ENCODE measurements around the gene CEP44.
"Not testable (repeated sequence)": the region's sequence is repeated elsewhere in the genome, so short reads cannot be mapped to it uniquely, and the experiment has no call there.

The CEP44 gene

GRCh38 chr4:174279433-174280155 is 4.1 kb upstream of the CEP44 start:
- DNase-seq = no peak

GRCh38 chr4:174281182-174281737 is 2.5 kb upstream of the CEP44 start:
- no peak for DNase-seq

- no peak for DNase-seq
Measured at GRCh38 chr4:174281901-174282300, 1.8 kb upstream of the CEP44 start.

DNA sequence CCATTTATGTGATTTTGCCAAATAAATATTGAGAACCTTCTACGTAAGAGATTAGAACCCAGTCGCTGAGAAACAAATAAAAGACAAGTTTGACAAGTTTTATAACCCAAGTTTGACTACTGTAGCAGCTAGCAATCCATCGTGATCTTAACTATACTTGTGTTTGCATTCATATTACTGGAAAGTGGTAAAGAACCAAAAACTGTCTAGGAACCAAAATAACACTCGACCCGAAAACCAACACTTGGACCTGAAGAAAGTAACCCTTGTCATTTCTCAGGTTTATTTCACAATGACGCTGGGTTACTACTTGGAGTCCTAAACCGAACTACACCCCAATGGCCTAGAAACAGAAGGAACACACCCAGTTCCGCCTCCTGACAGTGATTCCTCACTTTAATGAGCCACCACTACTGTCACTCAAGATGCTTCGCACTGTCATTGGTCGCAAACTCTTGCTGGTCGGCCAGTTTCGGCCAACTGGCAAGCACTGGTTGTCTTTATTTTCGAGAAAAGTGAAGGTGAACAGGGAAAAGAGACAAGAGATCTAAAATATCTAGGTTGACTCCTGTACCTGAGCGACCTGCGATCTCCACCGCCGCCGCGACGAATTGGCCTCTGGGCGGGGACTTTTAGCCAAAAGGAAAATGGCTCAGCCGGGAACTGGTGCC is 740 bp upstream of the CEP44 start:
- DNase-seq = peak; percentile 81

GRCh38 chr4:174284487-174284886 is 776 bp downstream of the CEP44 start:
- DNase-seq = no peak

DNA sequence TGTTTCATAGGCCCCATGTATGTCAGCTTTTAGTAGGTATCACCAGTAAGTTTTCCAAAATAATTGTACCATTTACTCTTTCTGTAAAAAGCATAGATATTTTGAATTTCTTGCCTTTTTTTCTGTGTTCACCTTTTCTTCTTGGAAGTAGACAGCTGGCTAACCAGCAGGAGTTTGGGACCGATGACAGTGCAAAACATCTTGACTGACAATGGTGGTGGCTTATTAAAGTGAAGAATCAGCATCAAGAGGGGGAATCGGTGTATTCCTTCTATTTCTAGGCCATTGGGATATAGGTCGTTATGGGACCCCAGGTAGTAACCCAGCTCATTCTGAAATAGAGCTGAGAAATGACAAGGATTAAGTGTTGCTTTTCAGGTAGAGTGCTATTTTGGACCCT is 3.2 kb downstream of the CEP44 start:
- DNase-seq = no peak

- no peak for DNase-seq
Measured at GRCh38 chr4:174292473-174292872, 8.8 kb downstream of the CEP44 start.

DNA sequence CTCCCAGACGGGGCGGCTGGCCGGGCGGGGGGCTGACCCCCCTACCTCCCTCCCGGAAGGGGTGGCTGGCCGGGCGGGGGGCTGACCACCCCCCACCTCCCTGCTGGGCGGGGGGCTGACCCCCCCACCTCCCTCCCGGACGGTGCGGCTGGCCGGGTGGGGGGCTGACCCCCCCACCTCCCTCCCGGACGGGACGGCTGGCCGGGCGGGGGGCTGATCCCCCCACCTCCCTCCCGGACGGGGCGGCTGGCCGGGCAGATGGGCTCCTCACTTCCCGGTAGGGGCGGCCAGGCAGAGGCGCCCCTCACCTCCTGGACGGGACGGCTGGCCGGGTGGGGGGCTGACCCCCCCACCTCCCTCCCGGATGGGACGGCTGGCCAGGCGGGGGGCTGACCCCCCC is 10.9 kb downstream of the CEP44 start:
- DNase-seq = not testable (repeated sequence)

DNA sequence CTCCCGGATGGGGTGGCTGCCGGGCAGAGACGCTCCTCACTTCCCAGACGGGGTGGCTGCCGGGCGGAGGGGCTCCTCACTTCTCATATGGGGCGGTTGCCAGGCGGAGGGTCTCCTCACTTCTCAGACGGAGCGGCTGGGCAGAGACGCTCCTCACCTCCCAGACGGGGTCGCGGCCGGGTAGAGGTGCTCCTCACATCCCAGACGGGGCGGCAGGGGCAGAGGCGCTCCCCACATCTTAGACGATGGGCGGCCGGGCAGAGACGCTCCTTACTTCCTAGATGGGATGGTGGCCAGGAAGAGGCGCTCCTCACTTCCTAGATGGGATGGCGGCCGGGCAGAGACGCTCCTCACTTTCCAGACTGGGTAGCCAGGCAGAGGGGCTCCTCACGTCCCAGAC is 11.4 kb downstream of the CEP44 start:
- not testable (repeated sequence) for DNase-seq

DNA sequence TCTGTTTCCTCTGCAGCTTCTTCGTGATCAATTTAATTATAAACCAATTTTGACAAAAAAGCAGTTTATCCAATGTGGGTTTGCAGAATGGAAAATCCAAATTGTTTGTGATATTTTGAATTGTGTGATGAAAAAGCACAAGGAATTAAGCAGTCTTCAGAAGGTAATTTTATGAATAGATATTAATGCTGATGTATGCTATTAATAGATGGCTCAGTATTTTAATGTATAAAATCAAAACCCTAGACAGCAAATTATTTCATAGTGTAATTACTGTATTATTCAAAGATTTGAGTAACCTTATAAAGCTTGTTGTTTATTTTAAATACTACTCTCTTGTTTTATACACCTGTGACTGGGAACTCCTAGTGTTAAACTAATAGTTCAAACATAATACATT is 20.0 kb downstream of the CEP44 start:
- DNase-seq = no peak

- DNase-seq = no peak
Measured at GRCh38 chr4:174304664-174305063, 21.0 kb downstream of the CEP44 start.

GRCh38 chr4:174305961-174306360 is 22.2 kb downstream of the CEP44 start:
- no peak for DNase-seq

GRCh38 chr4:174307694-174308093 is 24.0 kb downstream of the CEP44 start:
- no peak for DNase-seq

- no peak for DNase-seq
Measured at GRCh38 chr4:174312993-174313392, 29.3 kb downstream of the CEP44 start.

DNA sequence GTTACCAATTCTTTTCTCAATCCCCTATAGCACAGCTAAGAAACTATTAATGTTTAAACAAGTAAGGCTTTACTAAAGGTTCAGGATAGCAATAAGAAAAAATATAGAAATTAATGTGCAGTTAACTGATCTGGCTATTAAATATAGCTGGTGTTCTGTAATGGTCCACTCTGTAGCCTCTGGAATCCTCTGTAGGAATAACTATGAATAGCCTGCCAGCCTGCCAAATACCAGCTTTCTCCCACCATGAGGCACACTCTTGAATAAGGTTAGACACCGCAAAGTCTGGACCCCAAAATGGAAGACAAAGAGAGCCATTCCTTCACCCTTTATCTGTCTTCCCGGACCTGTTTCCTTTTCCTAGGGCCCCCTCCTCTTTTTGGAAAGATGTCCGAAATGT is 30.6 kb downstream of the CEP44 start:
- no peak for DNase-seq

- DNase-seq = no peak
Measured at GRCh38 chr4:174314770-174315169, 31.1 kb downstream of the CEP44 start.

DNA sequence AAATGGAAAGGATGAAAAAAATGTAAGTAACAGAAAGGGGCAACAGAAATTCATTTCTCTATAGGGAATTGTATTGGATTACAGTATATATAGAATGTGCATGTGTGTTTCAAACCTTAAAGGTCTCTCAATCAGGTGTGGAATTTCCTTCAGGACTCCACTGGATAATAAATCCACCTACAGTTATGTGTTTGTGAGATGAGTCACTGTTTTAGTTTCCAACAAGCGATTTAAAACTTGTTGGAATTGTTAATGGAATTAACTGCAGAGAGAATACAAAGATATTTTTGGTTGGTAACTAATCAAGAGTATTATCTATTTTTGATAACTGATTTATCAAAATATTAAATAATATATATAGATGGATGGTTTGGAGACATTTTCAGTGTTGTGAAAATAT is 32.8 kb downstream of the CEP44 start:
- DNase-seq = no peak

GRCh38 chr4:174316954-174317353 is 33.2 kb downstream of the CEP44 start:
- no peak for DNase-seq

DNA sequence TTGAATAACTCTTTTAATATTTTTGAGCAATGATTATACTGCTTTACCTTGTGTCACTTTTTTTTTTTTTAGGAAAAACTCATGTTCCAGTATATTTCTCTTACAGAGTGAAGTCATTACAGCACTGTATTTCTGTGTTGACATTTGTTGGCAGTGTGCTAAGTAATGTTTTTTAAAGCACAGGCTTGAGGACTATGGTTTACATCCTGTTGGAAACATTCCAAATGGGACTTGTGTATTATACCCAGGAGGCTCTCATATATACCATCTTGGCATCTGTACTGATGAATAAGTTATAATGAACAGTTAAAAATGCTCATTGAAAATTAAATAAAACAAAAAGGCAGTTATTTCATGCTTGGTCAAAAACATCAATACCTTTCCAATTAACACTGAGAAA is 33.8 kb downstream of the CEP44 start:
- no peak for DNase-seq

GRCh38 chr4:174318829-174319764 is 35.4 kb downstream of the CEP44 start:
- DNase-seq = peak; percentile 8

DNA sequence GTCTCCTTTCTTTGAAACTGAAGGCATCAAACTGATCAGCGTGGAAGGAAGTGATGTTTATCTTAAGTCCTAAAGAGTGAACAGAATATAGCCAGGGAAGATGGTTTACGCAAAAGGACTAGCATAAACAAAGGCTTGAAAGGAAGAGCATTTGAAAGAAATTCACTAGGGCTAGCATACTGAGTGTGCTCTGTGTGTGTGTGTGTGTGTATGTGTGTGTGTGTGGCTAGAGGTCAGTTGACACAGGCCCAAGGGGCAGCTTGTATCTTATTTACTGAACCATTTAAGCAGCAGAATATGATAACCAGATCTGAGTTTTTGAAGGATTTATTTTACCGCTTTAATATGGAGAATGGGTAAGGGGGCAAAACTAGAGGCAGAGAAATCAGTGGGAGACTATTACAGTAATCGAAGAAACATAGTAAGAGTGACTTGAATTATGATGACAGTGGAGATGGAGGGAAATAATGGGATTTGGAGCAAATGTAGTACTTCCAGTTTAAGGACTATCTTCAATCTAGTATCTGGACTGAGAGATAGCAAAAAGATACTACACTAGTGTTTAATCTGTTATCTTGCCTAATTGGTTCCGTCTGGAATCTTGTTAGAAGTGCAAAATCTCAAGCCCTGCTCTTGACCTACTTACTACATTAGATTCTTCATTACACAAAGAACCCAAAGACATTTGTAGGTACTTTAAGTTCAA is 36.9 kb downstream of the CEP44 start:
- no peak for DNase-seq

DNA sequence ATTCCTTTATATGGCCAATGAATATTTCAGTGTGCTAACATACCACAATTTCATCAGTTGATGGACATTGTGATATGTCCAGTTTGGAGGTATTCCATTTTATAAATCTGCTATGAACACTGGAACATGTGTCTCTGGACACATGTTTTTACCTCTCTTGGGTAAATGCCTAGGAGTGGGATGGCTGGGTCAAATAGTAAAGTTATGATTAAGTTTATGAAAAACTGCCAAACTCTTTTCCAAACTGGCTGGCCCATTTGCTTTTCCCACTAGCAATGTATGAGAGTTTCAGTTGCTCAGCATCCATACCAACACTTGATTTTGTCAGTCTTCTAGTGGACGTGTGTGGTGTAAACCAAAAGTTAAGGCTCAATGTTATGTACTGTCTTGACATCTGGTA is 40.5 kb downstream of the CEP44 start:
- no peak for DNase-seq

DNA sequence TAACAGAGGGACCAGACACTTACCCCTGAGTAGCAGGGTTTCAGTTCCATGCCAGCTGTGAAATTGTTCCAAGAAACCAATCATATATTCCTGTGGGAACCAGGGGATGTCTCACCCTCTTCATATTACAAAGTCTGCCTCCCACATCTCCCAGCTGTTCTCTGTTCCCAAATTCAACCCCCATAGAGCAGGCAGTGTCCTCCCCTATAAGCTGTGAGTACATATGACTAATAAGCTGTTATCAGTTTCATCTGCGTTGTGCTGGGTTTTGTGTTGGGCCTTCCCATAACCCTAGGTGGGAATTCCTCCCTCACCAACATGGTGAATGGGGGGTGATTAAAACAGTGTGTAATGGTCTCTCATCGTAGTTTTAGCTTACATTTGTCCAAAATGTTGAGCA is 41.0 kb downstream of the CEP44 start:
- no peak for DNase-seq
